SK-N-DZ (cell line): ENCODE results near the gene FAS. TPM values are rescaled to one million over a fixed set of nuclear protein-coding genes. Genes with fewer than 3 reads are reported as not detected.

ENCODE experiments used
- DNase-seq: peaks from one replicate; pipeline ENCODE4 v3.0.0-alpha.2; 2015; ENCODE audit warnings: low spot score
- polyA plus RNA-seq, 2 experiments: library from polyadenylated mRNA; depleted of rRNA; stranded (reverse); fragments of >200 nt; gene quantifications; 2 replicates each; pipeline ENCODE4 v1.2.3, GENCODE V29; 2014

The FAS gene
- polyA plus RNA-seq (2014; cell fraction: cytosol; rRNA removed) = 0.22 and 1.0 TPM in 2 replicates
- polyA plus RNA-seq (2014; cell fraction: nucleus; rRNA removed) = 0.96 and 2.4 TPM in 2 replicates

DNA sequence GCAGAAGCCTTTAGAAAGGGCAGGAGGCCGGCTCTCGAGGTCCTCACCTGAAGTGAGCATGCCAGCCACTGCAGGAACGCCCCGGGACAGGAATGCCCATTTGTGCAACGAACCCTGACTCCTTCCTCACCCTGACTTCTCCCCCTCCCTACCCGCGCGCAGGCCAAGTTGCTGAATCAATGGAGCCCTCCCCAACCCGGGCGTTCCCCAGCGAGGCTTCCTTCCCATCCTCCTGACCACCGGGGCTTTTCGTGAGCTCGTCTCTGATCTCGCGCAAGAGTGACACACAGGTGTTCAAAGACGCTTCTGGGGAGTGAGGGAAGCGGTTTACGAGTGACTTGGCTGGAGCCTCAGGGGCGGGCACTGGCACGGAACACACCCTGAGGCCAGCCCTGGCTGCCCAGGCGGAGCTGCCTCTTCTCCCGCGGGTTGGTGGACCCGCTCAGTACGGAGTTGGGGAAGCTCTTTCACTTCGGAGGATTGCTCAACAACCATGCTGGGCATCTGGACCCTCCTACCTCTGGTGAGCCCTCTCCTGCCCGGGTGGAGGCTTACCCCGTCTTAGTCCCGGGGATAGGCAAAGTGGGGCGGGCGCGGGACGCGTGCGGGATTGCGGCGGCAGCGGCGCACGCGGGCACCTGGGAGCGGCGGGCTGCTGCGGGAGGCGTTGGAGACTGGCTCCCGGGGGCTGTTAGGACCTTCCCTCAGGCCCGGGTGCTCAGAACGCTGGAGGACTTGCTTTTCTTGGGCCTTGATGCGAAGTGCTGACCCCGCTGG lies at the start of gene FAS:
FAS (plus strand) TSS at position 415 of the 777 bp plus-strand sequence; CDS start at position 494, 79 bp downstream.
- no peak for DNase-seq

DNA sequence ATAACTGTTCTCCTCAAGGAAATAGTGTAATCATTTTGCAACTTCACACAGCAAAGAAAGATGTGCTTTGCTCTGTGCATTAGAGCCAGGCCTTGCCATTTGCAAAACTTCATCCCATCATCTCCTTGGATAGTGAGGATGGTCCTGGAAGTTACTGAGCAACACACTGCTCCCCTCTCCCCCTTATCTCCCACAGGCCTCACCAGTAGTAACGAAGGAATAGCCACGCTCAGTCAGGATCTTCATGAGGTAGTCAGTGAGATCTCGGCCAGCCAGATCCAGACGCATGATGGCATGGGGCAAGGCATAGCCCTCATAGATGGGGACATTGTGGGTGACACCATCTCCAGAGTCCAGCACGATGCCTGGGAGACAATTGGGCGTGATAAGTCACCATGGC lies 49.6 kb upstream of the FAS start:
- DNase-seq = no peak

DNA sequence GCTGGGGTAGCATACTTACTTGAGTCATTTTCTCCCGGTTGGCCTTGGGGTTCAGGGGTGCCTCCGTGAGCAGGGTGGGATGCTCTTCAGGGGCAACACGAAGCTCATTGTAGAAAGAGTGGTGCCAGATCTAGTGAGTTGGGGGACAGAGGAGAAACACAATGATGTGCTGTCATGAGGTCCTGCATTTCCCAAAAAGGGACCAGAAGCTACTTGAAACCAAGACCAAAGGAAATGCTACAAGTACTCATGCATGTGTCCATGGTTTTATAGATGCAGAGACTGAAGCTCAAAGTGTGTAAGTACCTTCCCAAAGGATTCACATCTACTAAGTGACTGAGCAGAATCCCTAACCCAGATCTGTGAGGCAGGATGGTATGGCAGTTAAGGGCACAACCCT lies 46.8 kb upstream of the FAS start:
- no peak for DNase-seq

DNA sequence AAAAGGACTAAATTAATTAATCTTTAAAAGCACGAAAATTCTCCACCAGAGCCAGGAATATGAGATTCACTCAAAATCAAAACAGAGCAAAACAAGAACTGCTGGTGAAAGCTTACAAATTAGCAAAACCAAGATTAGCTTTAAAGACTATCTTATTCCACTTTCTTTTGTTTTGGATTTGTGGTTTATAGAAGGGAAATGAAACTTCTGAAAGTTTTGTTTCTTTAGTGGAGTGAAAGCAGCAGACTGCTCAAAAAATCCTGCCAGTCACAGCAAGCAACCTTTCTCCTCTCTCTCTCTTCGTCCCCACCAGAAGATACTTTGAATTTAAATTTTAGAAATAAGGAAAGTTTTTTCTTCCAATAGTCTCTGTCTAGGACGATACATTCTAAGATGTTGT lies 45.8 kb upstream of the FAS start:
- DNase-seq = no peak

DNA sequence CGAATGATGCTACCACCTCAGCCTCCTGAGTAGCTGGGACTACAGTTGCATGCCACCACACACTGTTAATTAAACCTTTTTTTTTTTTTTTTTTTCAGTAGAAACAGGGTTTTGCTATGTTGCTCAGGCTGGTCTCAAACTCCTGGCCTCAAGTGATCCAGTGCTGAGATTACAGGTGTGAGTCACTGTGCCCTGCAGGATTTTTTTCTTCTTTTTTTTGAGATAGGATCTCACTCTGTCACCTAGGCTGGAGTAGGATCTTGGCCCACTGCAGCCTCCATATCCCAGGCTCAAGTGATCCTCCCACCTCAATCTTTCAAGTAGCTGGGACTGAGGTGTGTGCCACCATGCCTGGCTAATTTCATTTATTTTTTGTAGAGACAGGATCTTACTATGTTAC lies 44.4 kb upstream of the FAS start:
- DNase-seq = no peak

DNA sequence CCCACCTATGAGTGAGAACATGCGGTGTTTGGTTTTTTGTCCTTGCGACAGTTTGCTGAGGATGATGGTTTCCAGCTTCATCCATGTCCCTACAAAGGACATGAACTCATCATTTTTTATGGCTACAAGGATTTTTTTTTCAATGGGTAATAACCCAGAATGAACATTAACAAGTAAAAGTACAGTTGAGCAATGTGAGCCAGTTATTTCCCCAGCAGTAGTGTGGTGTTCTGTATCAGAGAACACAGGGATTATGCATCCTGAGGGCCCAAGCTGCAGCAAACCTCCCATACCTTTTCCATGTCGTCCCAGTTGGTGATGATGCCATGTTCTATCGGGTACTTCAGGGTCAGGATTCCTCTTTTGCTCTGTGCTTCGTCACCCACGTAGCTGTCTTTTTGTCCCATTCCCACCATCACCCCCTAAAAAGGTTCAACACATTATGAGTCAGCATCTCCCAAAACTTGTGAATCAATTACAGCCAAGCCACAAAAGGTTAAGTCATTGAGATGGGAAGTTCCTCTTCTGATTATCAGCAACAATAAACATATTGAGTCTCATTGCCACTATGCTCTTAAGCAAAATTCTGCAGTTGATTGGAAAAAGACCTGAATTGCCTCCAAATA lies 43.5 kb upstream of the FAS start:
- DNase-seq = no peak

DNA sequence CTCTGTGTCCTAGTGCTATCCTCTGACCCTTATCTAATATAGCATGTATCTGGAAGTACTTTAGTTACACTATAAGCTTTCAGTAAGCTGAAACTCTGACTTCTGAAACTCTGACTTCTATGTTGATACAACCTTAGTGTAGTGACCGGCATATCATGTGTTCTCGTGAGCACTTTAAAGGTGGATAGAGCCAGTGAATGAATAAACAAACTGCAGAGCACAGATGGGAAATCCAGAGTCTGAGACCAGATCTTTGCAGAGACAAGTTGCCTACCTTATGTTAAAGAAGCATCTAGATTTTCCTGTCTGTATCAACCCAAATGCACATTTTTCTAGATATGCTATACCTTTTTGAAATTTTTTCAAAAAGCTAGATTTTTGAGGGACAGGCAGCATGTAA lies 41.5 kb upstream of the FAS start:
- DNase-seq = no peak

DNA sequence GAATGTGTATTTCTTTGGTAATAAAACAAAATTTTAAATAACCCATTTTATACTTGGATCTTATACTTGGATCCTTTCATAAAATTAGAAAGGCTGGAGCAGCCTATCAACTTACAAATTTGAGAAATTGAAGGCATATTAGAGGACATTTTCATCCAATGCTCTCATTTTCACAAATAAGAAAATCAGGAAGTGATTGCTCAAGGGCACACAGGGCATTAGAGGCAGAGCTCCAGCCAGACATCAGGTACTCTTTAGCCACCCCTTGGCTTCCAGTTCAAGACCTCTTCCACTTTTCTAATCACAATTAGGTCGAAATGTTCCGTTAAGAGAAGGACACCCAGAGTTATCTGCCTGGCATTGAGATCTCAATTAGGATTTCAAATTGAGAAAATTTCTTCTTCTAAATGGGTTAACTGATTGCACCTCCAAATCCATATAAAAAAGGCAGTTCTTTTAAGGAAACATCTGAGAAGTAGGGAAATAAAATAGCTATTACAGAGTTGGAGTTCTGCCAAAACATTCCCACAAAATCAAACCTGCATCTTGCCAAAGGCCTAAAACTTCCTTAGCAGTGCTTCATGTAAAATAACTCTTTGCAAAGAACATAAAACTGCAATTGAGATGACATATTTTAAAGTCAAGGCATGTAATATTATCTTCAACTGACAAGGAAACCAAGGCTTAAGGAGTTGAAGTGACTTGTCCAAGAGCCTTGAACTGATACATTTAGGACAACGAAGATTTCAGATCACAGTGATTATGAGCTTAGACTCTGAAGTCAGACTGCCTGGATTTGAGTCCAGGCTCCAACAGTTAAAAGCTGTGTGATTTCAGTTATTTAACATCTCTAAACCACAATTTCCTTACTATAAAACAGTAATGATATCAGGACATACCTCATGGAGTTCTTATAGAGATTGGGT lies 40.4 kb upstream of the FAS start:
- no peak for DNase-seq

DNA sequence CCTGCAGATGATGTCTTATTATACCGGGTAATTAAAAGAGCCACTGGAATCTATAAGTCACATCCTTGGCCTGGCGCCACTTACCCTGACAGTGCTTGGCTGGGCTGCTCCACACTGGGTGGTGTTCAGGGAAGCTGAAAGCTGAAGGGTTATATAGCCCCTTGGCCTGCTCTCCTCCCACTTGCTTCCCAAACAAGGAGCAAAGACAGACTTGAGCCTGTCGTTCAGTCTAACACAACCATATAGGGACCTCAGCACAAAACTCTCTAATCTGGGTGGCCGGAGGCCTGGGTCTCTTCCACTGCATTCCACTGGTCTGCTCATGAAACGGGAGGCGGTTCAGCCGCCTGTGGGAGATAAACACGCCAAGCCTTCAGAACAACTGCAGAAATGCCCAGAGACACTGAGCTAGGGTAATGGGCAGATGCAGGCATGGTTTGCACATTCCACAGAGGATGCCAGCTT lies 37.9 kb upstream of the FAS start, which contains the start of gene ACTA2:
ACTA2 (minus strand) TSS at position 127 of the 465 bp plus-strand sequence. CDS start 3,843 bp downstream, outside the sequence.
- DNase-seq = no peak

DNA sequence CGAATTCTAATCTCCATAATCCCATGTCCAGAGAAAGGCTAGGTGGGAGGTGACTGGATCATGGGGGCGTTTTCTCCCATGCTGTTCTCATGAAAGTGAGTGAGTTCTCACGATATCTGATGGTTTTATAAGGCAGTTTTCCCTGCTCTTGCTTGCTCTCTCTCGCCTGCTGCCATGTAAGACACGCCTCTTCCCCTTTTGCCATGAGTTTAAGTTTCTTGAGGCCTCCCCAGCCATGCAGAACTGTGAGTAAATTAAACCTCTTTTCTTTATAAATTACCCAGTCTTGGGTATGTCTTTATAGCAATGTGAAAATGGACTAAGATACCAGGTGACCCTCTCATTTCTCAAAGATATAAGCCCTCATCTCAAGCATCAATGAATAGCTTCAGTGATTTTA lies 36.9 kb upstream of the FAS start:
- no peak for DNase-seq

DNA sequence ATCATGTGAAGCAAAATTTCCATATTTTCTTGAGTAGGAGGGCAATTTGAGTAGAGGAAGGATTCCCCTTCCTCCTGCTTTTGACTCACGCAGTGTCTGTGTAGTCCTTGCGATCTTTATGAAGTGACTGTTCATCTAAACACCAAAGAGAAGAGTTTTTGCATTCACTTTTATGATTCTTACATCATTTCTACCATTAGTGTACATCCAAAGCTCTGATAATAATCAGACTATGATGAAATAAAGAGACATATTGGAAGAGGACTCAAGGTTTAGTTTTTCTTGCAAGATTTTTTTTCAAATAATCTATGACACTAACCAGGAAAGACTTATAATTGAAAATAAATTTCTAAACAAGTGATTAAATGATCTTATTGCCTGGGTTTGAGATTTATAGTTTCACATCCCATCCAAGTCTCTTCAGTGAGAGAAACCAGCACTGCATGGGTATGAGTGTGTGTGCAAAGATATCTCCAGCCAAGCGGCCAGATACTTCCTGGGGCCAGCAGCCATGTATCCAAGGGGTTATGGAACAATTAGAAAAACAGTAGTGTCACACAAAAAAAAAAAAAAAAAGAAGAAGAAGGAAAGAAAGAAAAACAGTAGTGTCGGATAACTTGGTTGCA lies 36.0 kb upstream of the FAS start:
- no peak for DNase-seq

DNA sequence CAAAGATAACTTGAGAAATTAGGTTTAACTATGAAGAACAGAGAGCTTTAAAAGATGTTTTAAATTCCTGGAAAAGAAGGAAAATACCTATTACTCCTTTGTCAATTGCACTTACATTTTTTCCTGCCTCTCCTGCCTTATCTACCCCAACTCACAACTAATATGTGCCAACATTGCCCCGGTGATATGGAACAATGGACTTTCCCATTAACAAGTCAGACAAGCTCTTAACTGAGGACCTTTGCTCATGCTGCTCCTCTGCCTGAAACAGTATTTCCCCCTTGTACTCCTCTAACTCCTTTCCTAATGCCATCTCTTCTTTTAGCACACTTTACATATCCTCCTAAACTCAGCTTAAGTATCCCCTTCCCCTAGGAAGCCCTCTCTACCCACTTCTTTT lies 33.2 kb upstream of the FAS start:
- DNase-seq = no peak

DNA sequence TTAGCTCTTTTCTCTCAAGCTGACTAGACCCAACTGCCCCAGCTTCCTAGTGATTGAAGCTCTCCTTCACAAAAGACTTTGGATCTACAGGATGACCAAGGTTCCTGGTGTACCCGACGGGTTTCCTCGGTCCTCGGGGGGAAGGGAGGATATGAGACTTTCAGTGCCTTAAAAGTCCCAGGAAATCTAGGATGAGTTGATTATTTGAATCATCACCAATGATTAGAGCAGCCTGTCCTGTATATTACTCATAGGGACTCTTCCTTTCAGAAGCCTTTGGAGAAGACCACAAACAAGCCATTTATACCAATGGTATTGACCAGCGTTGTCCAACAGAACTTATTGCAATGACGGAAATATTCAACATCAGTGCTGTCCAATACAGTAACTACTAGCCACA lies 31.9 kb upstream of the FAS start:
- no peak for DNase-seq

DNA sequence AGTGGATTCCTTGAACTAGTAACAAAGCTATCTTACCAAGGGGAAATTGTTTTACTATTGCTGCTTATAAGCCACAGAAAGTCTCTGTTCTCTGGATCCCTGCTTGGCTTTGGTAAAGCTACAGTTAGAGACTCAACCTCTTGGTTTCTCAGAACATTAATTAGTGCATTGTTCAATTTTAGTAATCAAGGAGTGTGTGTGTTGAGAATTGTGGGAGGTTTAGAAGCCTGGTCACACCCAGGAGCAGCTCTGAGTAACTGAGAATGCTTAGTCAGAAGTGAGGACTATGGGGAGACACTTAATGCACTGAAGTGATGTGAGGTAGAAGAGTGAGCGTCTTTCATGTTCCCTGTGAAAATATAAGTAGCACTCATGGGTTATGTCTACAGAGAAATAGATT lies 29.8 kb upstream of the FAS start:
- no peak for DNase-seq

DNA sequence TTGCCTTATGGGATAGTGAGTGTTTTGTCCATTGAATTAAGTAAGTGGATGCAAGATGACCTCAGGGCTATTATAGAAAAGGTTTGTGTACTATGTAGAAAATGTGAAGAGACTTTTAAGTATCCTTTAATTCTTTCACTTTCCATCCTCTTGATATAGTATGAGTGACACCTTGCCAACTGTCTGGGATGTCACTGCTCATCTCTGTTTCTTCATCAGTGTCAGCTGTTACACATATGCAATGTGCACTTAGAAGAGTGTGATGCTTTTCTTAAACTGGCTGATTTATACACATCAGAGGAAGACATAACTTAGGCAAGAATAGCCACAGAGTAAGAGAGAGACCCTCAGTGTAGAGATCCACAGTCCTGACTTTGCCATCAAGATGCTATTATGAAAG lies 29.3 kb upstream of the FAS start:
- no peak for DNase-seq

DNA sequence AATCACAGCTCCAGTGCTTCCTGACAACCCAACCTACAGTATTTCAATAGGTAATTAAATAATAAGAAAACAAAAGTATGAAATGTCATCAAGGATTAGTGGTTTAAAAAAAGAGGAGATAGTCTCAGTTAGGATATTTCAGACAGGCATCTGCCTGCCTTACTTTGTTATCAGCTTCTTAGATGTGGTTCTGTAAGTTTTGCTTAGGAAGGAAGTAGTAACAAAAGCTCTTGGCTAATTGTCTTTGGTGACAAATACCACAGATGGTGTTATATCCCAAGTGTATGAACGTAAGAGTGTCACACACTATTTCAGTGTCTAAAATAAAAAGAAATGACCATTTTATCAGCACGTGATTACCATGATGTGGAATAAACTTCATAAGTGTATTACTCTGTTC lies 28.3 kb upstream of the FAS start:
- DNase-seq = no peak

DNA sequence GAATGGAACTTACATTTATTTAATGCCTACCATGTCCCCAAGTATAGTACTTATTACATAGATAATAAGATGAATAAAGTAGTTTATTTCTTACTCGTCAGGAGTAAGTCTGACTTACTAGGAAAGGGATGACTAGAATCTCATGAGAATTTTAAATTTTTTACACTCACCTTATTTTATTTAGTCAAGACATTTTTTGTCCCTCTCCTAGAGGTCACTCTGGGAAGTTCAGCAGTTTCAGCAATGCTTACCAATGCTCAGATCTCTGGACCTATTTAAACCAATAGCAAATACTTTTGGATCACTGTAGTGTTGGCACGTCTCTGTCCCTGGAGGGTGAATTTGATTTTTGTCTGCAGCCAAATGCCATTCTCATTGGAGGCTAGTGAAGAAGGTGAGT lies 27.3 kb upstream of the FAS start:
- DNase-seq = no peak

DNA sequence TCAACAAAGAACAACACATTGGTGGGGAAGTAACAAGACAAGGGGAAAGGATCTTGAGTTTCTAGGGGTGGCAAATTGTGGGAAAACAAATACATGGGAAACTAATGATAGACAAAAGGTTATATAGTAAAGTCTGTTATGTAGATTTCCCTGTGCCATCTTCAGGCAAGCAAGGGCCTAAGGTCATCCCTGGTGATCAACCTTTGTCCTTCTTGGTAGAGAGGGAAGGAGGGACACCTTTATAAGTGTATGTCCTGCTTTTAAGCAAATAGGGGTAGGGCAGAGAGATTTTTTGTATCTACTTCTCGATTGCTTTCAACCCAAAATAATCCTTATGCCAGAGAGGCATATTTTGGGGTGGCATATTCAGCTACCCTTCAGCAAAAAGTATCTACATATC lies 26.2 kb upstream of the FAS start:
- no peak for DNase-seq

DNA sequence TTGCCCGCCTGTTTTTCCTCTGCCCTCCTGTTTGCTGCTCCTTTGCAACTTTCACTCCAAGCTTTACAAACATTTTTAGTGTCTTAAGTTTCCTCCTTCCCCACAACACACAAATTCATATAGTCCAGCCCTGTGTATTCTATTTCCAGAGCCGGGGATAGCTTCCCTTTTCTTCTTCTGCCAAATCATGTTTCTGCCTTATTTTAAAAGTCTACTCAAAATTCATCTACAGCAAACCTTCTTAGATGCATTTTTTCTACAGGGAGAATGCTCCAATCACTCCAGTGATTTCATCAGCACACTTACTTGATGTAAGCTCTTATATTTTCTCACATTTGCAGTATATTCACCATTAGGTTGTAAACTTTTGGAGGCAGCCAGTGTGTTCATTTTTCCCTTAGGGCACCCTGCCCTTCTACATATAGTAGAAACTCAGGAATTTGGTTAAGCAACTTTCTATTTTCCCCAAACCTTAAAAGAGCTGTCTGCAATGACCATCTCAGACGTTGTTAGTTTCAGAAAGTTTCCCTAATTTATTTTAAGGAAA lies 25.7 kb upstream of the FAS start:
- DNase-seq = no peak

DNA sequence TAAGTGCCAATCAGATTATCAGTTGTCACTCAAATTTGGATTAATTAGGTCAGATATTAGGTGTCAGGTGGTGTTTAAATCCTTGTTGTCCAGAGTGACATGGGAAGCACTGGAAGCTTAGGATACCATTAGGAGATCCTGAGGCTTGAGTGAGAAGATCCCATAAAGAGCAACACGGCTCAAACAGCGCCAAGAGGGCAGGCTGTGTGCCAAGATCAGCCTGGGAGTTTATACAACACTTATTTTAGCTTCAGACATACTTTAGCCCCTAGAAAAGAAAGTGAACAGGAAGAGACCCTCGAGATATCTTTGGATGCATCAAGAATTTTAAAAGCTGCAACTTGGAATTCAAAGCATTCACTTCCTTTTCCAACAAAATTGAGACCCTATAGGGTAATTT lies 23.8 kb upstream of the FAS start:
- DNase-seq = no peak

DNA sequence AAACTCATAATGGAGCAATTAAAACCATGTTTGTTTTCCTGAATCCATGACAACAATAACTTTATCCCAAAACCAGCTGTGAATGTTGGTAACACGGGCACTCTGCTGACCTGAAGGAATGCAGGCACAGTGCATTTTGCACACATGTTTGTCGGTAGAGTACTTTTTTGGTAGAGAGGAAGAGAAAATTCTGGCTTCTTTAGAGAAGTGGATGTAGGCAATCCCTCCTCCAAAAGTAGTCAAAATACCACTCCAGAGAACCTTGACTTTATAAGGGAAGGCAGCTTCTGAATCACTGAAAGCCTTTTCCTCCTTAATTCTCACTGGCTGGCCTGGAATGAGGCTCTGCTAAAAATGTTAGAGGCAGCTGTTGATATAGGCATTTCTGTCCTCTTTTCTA lies 22.2 kb upstream of the FAS start:
- no peak for DNase-seq
